ENCODE results near the gene FN3K. TPM values are rescaled to one million over a fixed set of nuclear protein-coding genes. Genes with fewer than 3 reads are reported as not detected.

The FN3K gene
- total and polyA plus RNA-seq, 2 of the 13 experiments (the other 11 are each of a cell fraction or from before 2014, with no cell fraction given) = 3.5 to 12.2 TPM

DNA sequence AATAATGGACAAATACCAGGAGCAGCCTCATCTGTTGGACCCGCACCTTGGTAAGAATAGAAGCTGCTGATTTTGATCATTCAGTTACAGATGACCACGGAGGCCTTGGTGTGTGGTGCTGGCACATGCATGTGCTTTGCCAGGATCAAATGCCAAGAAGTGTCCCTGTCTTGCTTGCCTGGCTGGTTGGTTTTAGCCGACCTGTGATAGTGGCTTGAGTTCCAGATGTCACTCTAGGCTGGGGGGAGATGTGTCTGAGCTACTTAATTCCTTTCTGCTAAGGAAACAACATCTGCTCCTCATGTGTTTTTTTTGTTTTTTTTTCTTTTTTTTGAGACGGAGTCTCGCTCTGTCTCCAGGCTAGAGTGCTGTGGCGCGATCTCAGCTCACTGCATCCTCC is 20.8 kb downstream of the FN3K start (continued):
- TF ChIP-seq, protein P1, sequence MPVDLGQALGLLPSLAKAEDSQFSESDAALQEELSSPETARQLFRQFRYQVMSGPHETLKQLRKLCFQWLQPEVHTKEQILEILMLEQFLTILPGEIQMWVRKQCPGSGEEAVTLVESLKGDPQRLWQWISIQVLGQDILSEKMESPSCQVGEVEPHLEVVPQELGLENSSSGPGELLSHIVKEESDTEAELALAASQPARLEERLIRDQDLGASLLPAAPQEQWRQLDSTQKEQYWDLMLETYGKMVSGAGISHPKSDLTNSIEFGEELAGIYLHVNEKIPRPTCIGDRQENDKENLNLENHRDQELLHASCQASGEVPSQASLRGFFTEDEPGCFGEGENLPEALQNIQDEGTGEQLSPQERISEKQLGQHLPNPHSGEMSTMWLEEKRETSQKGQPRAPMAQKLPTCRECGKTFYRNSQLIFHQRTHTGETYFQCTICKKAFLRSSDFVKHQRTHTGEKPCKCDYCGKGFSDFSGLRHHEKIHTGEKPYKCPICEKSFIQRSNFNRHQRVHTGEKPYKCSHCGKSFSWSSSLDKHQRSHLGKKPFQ (CRISPR knock-in tag; IDR thresholded peaks at IDR 0.05; ENCODE audit: insufficient replicate concordance) = no peak
- no peak for TF ChIP-seq ZNF746 (CRISPR knock-in tag; IDR thresholded peaks at IDR 0.05)
- TF ChIP-seq ZNF776 (CRISPR knock-in tag; IDR thresholded peaks at IDR 0.05) = no peak
- TF ChIP-seq MYC (CRISPR knock-in tag; IDR thresholded peaks at IDR 0.05; ENCODE audit: borderline replicate concordance) = no peak
- TF ChIP-seq ZNF24 (IDR thresholded peaks at IDR 0.05) = no peak
- no peak for TF ChIP-seq ELF3 (CRISPR knock-in tag; IDR thresholded peaks at IDR 0.05)
- no peak for TF ChIP-seq KLF11 (CRISPR knock-in tag; IDR thresholded peaks at IDR 0.05)

DNA sequence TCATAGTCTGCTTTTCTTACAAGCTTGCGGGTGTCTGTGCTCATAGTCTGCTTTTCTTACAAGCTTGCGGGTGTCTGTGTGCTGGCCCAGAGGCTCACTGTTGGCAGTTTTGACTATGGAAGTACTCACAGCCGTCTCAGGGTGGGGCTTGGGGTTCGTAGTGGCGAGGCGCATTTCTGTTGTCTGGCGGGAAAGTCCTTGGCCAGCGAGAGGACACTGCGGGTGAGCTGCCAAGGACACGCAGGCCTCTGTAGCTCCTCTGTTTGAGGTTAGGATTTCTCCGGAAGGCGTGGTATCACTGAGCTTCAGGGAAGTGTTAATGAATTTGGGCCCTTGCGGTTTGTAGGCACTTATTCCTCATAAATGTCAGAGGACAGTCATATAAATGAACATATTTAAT is 30.0 kb downstream of the FN3K start:
- CTCF ChIA-PET (ENCODE audit: low intra/inter-chr PET ratio, low total read pairs) = interaction anchor here (4.3 kb wide), 1 partner anchor 97 kb away, joined by 26 read pairs; no protein-coding TSS in a partner anchor
- Histone ChIP-seq H4K20me1 (ENCODE audit: insufficient read depth, low read length) (no peaks in the 10 kb centered on the region), H3K4me2 (ENCODE audit: low read depth, low read length) (no peak overlapping the region), H3K9ac (ENCODE audit: insufficient read depth, low read depth, low read length) (no peak overlapping the region), H3K4me3 (replicated peaks in 1 of 3; ENCODE audit: insufficient read depth in 1 of 3, low read depth in 2 of 3, low read length in 3 of 3) (no peak overlapping the region), H3K27ac (ENCODE audit: extremely low read length, insufficient read depth, low read length) (no peak overlapping the region), H3K27me3 (ENCODE audit: control insufficient read depth in 1 of 2, insufficient read depth in 2 of 2, low read length in 2 of 2) (no peaks in the 10 kb centered on the region), H3K9me3 (ENCODE audit: low read length) (no peaks in the 10 kb centered on the region), H3K79me2 (ENCODE audit: insufficient read depth, low read length) (no peaks in the 10 kb centered on the region), H2AFZ (ENCODE audit: low read length) (no peak overlapping the region), H3K4me1 (ENCODE audit: insufficient read depth, low read length) (no peaks in the 10 kb centered on the region), H3K36me3 (replicated peaks in 1 of 2; ENCODE audit: control insufficient read depth in 1 of 2, insufficient read depth in 2 of 2, low read length in 2 of 2) (peaks cover 25 to 56% of the 10 kb centered on the region in 2 experiments; a peak in 4 of 5 replicates)
- in situ Hi-C loops (cut with HindIII; ENCODE audit: extremely low pct_ligation_motif_present, low pct_unique_long_range_greater_than_20kb) (no loop called here), intact Hi-C loops (cut with micrococcal nuclease; ENCODE audit: unreplicated experiment) (no loop called here)
- ATAC-seq = no peak
- no peak for FAIRE-seq
- no peak for DNase-seq (ENCODE audit: low spot score)
- no TSS peak for BruUV-seq (replicated peaks)
- TF ChIP-seq, protein P2, sequence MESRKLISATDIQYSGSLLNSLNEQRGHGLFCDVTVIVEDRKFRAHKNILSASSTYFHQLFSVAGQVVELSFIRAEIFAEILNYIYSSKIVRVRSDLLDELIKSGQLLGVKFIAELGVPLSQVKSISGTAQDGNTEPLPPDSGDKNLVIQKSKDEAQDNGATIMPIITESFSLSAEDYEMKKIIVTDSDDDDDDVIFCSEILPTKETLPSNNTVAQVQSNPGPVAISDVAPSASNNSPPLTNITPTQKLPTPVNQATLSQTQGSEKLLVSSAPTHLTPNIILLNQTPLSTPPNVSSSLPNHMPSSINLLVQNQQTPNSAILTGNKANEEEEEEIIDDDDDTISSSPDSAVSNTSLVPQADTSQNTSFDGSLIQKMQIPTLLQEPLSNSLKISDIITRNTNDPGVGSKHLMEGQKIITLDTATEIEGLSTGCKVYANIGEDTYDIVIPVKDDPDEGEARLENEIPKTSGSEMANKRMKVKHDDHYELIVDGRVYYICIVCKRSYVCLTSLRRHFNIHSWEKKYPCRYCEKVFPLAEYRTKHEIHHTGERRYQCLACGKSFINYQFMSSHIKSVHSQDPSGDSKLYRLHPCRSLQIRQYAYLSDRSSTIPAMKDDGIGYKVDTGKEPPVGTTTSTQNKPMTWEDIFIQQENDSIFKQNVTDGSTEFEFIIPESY (CRISPR knock-in tag; IDR thresholded peaks at IDR 0.05) = 0 out of 2 replicates have a peak, but pooled peaks have one; percentile 28
- TF ChIP-seq PRMT3 (CRISPR knock-in tag; IDR thresholded peaks at IDR 0.05; ENCODE audit: borderline replicate concordance, low read depth) = no peak
- WGBS (ENCODE audit: low lambda C conversion rate) = 94% methylated on average over 13 of the region's 13 CpGs
- POLR2A ChIA-PET = no interaction called here
